ENCODE measurements around the gene AGAP9.

GRCh38 chr10:47457528-47457820 lies 66.0 kb downstream of the AGAP9 start:
- no peak for TF ChIP-seq EZH2phosphoT487 (IDR thresholded peaks at IDR 0.05; ENCODE audit: insufficient read depth, low read depth)
- TF ChIP-seq EZH2 (IDR thresholded peaks at IDR 0.05; ENCODE audit: insufficient read depth, poor library complexity, severe bottlenecking): no peak

All from GM23248 (cell line).